ENCODE measurements around the gene UBD.

Gene UBD

DNA sequence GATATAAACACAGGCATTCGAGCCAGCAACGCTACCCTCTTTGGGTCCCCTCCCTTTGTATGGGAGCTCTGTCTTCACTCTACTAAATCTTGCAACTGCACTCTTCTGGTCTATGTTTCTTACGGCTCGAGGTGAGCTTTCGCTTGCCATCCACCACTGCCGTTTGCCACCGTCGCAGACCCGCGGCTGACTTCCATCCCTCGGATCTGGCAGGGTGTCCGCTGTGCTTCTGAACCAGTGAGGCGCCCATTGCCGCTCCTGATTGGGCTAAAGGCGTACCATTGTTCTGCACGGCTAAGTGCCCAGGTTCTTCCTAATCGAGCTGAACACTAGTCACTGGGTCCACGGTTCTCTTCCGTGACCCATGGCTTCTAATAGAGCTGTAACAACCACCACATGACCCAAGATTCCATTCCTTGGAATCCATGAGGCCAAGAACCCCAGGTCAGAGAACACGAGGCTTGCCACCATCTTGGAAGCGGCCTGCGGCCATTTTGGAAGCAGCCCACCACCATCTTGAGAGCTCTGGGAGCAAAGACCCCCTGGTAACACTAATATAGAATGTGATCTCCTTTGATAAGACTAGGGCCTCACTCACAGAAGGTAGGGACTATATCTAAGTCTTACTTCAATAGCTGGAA is 973 bp downstream of the UBD start:
- DNase-seq, result no peak

DNA sequence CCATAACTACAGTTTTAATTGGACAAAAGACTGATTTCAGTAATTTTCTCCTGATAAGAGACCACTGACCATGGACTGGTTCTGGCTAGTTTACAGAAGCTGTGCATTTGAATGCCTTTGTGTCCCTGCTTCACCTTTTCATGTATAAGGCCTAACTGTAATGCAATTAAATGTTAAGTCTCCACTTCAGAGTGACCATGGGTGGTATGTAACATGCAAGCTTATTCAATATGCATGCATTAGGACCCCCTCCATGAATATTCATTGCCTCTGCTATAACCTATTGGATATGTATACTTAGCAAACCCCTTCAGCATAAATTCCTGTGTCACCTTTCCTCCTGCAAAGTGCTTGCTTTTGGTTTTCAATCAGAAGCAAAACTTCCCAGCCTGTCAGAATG is 2.2 kb downstream of the UBD start:
- DNase-seq, result no peak

DNA sequence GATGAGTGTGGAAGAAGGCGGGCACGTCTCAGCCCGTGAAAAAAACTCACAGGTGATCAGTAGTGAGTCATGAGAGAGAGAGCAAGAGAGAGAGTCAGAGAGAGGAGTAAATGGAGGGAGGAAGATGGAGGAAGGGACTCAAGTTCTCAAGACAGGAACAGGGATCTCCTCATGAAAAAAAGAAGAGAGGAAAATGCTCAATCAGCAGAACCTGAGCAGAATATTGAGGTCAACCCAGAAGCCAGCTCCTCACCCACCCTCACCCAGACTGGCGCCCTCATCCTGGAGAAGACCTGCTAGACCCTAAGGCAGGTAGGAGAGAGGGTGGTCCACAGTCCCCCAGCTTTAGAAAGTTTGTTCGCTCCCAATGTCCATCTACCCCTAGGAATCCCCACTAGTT is 4.8 kb downstream of the UBD start:
- DNase-seq, result no peak

DNA sequence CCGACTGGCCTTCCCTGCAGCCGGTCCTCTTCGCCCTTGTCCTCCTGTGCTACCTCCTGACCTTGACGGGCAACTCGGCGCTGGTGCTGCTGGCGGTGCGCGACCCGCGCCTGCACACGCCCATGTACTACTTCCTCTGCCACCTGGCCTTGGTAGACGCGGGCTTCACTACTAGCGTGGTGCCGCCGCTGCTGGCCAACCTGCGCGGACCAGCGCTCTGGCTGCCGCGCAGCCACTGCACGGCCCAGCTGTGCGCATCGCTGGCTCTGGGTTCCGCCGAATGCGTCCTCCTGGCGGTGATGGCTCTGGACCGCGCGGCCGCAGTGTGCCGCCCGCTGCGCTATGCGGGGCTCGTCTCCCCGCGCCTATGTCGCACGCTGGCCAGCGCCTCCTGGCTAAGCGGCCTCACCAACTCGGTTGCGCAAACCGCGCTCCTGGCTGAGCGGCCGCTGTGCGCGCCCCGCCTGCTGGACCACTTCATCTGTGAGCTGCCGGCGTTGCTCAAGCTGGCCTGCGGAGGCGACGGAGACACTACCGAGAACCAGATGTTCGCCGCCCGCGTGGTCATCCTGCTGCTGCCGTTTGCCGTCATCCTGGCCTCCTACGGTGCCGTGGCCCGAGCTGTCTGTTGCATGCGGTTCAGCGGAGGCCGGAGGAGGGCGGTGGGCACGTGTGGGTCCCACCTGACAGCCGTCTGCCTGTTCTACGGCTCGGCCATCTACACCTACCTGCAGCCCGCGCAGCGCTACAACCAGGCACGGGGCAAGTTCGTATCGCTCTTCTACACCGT is 6.1 kb downstream of the UBD start:
- peak; percentile 42 for DNase-seq

DNA sequence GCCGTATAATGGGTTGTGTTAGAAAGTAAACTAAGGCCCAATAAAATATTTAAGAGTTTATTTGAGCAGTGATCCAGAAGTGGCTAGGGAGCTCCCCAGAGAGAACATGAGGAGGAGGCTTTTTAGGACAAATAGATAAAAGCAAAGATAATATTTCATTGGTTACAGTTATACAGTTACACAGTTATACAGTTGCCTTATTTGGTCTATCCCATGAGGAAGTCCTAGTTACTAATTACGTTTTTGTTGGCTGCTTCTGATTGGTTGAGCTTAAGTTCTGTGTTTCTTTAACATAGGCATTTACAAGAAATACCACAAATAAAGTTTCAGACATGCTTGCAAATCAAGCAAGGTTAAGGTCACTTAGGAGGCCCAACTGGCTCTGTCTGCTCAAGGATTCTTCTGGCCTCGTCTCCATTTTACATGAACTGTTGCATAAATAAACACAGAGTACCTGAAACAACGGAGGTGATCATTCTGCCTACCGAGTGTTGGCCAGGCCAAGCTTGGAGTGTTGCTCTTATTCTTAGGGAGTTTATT is 7.0 kb downstream of the UBD start:
- DNase-seq, result peak; percentile 24

DNA sequence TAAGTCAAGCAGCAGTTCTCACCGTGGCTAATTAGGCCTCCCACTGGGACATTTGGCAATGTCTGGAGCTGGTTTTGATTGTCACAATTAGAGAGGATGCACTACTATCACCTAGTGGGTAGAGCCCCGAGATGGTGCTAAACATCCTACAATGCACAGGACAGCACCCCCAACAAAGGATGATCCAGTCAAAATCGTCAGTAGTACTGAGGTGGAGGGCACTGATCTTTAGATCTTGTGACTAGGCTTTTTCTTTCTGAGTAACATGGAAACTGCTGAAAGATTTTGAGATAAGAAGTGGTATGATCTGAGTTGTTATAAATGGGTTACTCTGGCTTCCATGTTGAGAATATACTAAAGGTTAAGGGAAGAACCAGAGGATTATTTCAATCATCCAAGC is 12.0 kb downstream of the UBD start:
- no peak for DNase-seq

DNA sequence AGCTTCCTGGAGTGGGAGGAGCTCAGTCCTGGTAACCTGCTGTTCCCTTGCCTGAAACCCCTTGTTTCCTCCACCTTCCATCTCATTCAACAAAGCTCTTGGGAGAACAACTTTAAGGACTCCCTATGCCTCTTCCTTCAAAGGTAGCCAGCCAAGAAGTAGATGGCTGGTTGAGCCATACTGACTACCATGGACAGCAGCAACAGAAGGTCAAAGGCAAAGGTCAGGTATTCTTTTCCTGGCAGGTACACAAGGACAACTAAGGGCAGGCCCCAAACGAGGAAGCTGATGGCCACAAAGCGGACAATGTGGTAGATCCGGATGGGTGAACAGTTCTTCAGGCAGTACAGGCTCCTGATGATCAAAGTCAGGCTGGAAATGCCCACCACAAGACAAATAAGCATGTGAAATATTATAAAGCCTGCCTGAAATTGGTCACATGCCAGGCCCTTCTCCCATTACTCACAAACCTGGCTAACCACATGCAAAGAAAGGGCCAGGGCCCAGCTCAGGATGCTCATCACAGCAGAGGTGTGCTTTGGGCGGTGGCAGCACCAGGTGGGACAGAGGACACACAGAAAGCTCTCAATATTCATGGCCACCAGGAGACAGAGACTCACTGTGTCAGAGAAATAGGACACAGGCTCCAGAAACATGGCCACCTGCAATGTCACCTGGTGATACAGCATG is 21.7 kb downstream of the UBD start:
- no peak for DNase-seq

DNA sequence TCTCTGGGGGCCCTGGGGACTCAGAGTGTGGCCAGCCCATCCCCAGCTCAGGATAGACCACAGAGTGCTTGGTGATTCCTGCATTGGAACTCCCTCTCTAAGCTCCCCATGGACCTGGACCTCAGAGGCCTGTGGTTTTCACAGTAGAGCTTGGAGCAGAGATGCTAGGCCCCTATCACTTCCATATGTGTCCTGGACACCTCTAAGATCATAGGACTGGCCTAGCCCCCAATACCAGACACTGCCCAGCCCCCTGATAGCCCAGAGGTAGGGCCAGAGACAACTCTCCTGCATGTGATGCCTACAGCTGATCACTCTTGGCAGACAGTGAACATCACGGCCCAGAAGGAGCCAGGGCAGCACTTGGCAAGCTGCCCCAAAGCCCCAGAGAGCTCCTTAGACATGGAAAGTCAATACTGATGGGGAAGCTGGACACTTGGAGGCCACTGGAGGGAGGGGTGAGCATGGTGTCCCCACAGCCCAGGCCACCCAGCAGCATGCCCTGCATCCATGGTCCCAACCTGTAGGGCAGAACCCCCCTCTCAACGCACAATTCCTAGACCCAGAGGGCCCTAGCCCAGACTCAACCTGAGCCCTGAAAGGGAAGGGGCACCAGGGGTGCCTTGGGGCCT is 27.1 kb downstream of the UBD start:
- no peak for DNase-seq

DNA sequence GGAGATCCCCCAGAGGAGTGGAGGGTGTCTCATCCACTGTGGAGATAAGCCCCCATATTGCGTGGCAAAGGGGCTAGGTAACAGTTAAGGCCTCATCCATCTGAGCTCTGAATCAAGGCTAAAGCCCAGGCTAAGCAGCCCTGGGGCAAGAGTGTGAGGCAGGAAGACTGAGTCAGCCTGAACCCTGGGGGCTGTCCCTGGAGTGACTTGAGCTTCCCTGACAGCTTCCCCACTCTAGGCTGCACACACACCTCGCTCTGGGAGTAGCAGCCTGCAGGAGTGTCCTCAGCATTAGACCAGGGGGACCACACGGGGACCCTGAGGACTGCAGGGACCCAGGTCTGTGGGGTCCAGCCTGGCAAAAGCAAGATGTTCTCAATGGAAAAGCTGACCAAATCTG is 27.9 kb downstream of the UBD start:
- DNase-seq, result no peak

DNA sequence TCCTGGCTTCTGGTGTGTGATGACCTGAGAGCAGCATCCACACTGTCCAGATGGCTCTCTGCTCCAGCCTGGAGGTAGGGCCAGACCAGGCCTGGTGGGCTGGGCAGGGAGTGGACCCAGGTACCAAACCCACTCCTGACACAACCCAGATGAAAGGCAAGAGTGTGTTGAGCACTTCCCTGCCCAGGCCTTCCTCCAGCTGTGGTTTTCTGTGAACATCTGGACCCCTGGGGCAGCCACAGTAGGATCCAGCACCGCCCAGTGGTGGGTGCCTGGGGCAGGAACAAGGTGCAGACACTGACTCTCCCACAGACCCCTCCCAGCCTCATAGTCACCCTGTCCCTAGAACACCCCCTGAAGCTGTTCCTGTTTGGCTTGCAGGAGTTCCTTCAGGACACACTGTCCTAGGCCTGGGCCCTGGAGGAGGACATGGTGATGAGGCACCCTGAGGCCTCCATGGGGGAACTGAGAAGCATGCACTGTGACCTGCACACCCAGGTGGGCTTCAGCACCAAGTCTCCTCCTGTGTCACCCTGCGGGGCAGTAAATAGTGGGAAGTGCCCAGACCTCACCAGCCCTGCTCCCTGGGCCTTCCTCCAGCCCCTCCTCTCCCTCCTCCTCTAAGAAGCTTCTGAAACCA is 28.7 kb downstream of the UBD start:
- no peak for DNase-seq

DNA sequence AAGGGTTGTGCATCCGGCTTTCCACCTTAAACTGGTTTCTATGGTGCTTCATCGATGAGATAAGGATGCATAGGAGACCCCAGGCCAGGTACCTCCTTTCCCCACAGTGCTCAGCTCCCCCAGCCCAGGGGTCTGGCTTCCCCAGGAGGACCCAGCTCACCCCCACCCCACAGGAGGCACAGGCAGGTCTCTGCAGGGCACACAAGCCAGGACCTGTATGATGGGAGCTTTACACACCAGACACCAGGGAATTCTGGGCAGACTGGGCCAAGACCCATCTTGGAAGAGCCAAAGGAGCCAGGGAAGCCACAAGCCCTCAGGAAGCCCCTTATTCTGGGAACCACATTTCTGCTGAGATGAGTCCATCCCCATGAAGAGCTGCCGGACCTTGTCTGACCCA is 29.6 kb downstream of the UBD start:
- DNase-seq, result no peak

DNA sequence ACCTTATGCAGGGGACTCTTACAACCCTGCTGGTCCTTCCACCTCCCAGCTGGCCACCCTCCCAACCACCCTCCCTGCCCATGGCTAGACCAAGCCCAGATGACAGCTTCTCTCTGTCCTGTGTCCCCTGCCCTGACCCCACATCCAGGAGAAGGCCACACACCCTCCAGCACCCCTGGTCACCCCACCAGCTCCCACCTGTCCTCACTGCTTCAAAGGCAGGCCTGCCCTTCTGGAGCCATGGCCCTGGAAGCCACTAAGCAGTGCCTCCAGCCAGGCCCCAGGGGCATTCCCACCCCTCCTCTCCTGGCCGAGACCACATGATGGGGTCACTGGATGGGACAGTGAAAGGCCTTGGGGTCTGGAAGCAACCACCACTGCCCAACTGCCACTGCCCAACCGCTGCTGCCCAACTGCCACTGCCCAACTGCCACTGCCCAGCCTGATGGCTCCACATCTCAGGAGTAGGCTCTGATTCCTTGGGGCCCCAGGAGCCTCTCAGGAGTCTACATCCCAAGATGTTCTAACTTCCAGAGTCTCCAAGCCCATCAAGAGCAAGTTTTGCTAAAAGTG is 30.5 kb downstream of the UBD start:
- no peak for DNase-seq

DNA sequence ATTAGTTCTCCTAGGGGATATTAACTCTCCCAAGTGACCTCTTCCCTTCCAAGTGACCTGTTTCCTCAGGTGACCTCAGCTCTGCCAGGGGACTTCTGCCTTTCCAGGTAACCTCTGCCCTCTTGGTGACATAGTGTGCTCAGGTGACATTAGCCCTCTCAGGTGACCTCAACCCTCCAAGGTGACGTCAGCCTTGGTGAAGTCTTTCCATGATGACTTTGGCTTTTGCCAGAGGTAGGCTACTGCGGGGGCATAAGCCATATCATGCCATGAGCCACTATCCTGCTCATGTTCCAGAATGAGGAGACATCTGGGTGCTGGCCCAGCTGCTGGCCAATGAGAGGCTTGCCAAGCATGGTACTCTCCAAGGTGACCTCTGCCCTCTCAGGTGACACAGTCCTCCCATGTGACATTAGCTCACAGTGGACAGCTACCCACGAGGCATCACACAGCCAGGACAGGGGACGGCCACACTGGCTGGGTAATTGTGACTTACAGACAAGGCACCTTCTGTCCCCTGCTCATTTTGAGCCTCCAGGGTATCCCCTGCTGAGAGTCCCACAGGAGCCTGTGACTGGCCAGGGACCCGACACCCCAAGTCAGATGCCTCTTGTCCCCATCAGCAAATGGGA is 31.1 kb downstream of the UBD start:
- DNase-seq, result no peak

DNA sequence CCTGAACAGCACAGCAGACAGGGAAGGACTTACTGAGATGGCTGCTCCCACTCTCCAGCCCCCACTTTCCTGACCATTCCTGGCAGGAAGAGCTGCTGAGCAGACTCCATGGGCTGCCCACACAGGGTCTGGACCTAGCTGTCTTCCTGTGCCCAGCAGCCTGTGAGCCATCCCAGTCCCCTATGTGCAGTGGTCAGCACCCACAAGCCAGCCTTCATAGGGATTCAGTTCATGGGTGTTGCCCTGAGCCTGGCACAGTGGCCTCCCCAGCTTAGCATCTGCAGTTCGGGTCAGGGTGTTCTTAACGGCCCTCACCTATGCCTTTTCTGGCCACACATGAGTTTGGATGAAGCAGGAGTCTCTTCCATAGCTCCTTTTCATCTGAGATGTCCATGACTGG is 32.0 kb downstream of the UBD start:
- no peak for DNase-seq

DNA sequence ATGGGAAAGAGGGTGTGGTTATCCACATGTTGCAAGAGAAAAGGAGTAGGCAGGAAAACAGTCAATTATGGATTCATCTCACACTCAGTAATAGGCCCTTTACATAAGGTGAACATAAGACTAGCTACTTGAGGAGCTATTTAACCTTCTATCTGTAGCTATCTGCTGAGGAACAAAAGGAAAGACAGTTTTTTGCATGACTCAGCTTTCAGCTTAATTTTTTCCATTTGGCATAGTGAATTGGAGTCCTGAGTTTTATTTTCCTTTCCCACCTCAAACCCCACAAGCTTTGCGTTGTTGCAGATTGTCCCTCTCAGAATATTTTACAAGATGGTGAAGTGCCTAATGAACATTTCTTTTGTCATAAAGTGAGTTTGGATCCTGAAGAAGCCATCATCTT is 32.4 kb downstream of the UBD start:
- no peak for DNase-seq

DNA sequence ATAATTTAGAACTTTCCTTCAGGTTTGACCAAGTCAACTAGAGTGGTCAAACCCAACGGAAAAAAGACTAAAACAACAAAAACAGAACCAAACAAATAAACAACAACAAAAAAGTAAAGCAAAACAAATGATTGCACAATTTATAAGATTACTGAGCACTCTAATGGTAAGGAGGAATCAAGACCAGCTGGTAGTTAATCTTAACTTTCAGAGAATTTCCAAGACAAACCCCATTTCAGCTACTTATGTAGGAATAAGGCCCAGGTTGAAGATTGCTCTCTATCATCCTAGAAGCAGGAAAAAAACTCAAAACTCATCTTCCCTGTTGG is 34.3 kb downstream of the UBD start:
- DNase-seq, result no peak

DNA sequence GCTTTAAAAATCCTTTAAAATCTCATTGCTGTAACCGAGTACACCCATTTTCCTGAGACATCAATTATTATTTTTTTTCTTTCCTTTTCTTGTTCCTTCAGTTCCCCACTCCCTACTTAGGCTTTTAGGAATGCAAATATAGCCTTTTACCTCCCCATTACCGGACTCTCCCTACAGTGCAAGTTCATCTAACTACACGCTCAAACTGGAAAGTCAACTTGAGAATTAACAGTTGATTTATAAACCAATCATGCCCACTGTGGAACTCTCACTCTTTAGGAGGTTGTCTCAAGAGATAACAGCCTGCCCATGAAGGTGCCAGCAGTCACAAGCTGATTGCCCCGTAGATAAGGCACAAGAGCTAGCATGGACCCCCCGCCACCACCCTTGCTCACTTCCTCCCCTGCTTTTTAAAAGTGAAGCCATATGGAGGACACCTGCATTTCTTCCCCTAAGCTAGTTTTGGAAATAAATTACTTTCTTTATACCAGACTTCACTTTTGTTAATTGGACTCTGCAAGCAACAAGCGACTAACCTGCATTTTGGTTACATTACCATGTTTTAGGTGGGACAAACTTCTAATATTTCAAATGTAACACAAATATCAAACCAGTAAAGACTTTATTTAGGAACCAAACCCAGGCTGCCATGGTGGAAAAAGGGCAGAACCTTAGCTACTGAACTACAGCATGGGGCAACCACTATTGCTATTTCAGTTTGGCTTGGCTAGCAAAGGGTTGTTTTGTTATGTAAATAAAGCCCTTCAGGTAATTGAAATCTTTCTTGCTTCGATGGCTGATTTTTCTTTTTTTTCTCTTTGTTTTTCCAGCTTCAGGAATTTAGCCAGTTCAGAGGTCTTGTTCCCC is 34.9 kb downstream of the UBD start:
- DNase-seq, result no peak

DNA sequence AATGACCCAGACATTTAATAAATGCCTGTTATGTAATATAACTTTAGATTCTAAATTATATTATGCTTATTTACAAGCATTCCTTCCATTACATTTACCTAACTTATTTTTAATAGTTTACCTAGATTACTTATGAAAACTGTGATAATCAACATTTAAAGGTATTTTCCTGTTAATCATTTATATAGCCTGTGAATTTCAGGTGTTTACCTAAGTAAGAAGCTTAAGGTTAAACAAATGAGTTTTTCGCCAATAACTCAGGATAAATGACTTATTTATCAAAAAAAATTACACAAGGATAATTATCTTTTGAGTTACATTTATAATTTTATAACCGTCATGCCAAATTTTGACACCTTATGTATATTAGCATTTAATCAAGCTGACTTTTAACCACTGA is 35.5 kb downstream of the UBD start:
- no peak for DNase-seq

DNA sequence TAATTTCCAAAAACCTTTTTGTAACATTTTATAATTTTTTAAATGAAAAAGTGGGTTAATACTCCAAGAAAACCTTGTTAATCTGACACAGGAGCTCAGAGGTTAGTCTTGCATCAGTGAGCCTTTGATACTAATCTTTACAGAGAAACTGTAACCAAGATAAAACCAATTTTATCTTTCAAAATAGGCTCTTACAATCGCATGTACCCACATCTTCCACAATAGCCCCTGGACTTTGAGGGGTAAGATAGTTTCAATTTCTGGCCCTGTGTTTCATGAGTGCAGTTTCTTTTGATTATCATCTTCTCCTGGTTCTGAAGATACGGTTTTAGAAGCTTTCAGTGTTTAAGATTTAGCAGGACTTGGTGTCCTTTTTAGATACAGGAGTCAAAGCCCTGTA is 37.3 kb downstream of the UBD start:
- DNase-seq, result no peak

DNA sequence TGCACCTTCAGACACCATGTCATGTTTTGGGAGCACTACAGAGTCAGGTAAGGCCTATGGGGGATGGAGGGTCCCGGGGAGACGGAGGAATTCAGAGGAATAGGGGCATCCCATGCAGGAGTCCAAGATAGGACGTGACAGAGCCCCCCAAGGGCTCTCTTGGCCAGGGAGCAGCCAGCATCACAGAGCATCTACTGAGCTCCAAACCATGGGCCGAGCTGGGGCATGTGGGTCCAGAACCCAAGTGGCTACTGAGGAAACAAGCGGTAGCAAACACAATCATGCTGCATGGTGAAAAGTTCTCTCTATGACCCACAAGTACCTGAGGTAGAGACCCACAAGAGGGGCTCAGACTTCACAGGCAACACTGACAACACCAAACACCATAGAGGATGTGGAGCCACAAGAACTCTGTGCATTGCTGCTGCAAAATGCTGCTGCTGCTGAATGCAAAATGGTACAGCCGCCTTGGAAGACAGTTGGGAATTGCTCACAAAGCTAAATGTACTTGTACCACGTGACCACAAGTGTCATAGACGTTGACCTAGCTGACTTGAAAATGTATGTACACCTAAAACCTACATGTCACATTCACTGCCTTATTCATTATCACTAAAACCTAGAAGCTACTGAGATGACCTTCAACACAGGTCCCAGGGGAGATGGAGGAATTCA is 38.4 kb downstream of the UBD start:
- DNase-seq, result no peak

DNA sequence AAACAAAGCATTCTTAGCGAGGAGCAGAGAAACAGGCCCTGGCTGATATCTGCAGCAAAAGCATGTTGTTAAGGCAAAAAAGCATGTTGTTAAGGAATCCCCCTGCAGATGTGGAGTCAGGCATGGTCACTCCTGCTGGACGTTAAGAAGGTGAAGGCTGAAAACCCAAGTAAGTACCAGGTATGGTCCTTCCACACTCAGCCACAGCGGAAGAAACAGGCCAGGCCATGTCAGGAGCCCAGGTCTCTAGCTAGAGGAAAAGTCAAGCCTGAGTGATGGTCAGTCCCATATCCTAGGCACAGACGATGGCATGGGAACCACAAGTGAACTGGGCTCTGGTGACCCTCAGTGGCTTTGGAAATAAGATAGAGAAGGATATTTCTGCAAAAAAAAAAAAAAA is 39.3 kb downstream of the UBD start:
- DNase-seq, result no peak

Data from activated T-cell treated with anti-CD3 and anti-CD28 coated beads, Interleukin-2, amount 50 U/mL, for 1 hour (primary cell).